WTC11 (cell line): Measurements from ENCODE around the gene AMBP. TPM values are rescaled to one million over a fixed set of nuclear protein-coding genes. Genes with fewer than 3 reads are reported as not detected.

ENCODE experiments used
- ATAC-seq: fragments of 200-7000 bp; cut with Tn5 transposase; 2 replicates; pipeline ENCODE4 v1.10.0; 2021; ENCODE audit warnings: mild to moderate bottlenecking, moderate library complexity
- CTCF ChIA-PET: fragments of 300-600 bp; sonication (Branson Sonifier 250); formaldehyde crosslinking; loops from one replicate; lab custom pipeline; 2021; ENCODE audit warnings: antibody characterized with exemption; lab: Charles Lee
- POLR2A ChIA-PET: fragments of 350-600 bp; sonication (Branson Sonifier 250); formaldehyde crosslinking; loops from one replicate; lab custom pipeline; 2021; ENCODE audit warnings: antibody characterized with exemption; lab: Charles Lee
- DNase-seq: peaks from one replicate; pipeline ENCODE4 v3.0.0; 2021; ENCODE audit warnings: low spot score
- H3K27ac Mint-ChIP-seq: 2 replicates; pipeline ENCODE4 v1.8.0; 2021; ENCODE audit warnings: mixed read lengths
- H3K27me3 Mint-ChIP-seq: 2 replicates; pipeline ENCODE4 v1.8.0; 2021; ENCODE audit warnings: low read depth, mild to moderate bottlenecking, moderate library complexity, mixed read lengths
- H3K36me3 Mint-ChIP-seq: 2 replicates; pipeline ENCODE4 v1.8.0; 2021; ENCODE audit warnings: mixed read lengths
- H3K4me1 Mint-ChIP-seq: 2 replicates; pipeline ENCODE4 v1.8.0; 2022; ENCODE audit warnings: mixed read lengths
- H3K4me3 Mint-ChIP-seq: 2 replicates; pipeline ENCODE4 v1.8.0; 2021; ENCODE audit warnings: mild to moderate bottlenecking, moderate library complexity, mixed read lengths
- H3K9me3 Mint-ChIP-seq: 2 replicates; pipeline ENCODE4 v1.8.0; 2021; ENCODE audit warnings: mixed read lengths
- ARID4B ChIP-seq: sonication (generic); formaldehyde crosslinking; IDR thresholded peaks from 2 replicates; pipeline ENCODE4 v1.8.0; 2023; ENCODE audit warnings: missing genetic modification reagents, mild to moderate bottlenecking, borderline replicate concordance
- ATF6 ChIP-seq: sonication (generic); formaldehyde crosslinking; IDR thresholded peaks from 2 replicates; pipeline ENCODE4 v1.8.1; 2023; ENCODE audit warnings: mild to moderate bottlenecking, missing genetic modification reagents
- CBFB ChIP-seq: sonication (generic); formaldehyde crosslinking; IDR thresholded peaks from 2 replicates; pipeline ENCODE4 v1.8.1; 2022; ENCODE audit warnings: mild to moderate bottlenecking, low read depth, missing genetic modification reagents
- CREB1 ChIP-seq: sonication (generic); formaldehyde crosslinking; IDR thresholded peaks from 2 replicates; pipeline ENCODE4 v1.8.0; 2023; ENCODE audit warnings: mild to moderate bottlenecking, missing genetic modification reagents
- ETV6 ChIP-seq: sonication (generic); formaldehyde crosslinking; IDR thresholded peaks from 2 replicates; pipeline ENCODE4 v1.8.1; 2022; ENCODE audit warnings: mild to moderate bottlenecking, missing genetic modification reagents
- JAZF1 ChIP-seq: fragments of 250-450 bp; sonication (Bioruptor Pico); IDR thresholded peaks from 2 replicates; pipeline ENCODE4 v1.9.0; 2021; ENCODE audit warnings: moderate library complexity, mild to moderate bottlenecking, inconsistent platforms
- KAT7 ChIP-seq: sonication (generic); formaldehyde crosslinking; IDR thresholded peaks from 2 replicates; pipeline ENCODE4 v1.8.1; 2023; ENCODE audit warnings: missing genetic modification reagents, mild to moderate bottlenecking, borderline replicate concordance
- OVOL2 ChIP-seq: fragments of 250-450 bp; sonication (Bioruptor Pico); IDR thresholded peaks from 2 replicates; pipeline ENCODE4 v1.9.0; 2021; ENCODE audit warnings: mild to moderate bottlenecking, borderline replicate concordance
- PREB ChIP-seq: sonication (generic); formaldehyde crosslinking; IDR thresholded peaks from 2 replicates; pipeline ENCODE4 v1.8.1; 2022; ENCODE audit warnings: mild to moderate bottlenecking, missing genetic modification reagents, moderate library complexity, borderline replicate concordance
- RORB ChIP-seq: fragments of 250-450 bp; sonication (Bioruptor Pico); IDR thresholded peaks from 2 replicates; pipeline ENCODE4 v1.9.0; 2021; ENCODE audit warnings: mild to moderate bottlenecking
- SMAD3 ChIP-seq: sonication (generic); formaldehyde crosslinking; IDR thresholded peaks from 2 replicates; pipeline ENCODE4 v1.8.0; 2022; ENCODE audit warnings: missing genetic modification reagents, mild to moderate bottlenecking, borderline replicate concordance
- SP1 ChIP-seq: sonication (generic); formaldehyde crosslinking; conservative IDR thresholded peaks from 2 replicates; pipeline ENCODE4 v1.8.1; 2022; ENCODE audit warnings: missing genetic modification reagents
- TP53 ChIP-seq: sonication (generic); formaldehyde crosslinking; IDR thresholded peaks from 2 replicates; pipeline ENCODE4 v1.8.1; 2023; ENCODE audit warnings: mild to moderate bottlenecking, missing genetic modification reagents
- ZBTB21 ChIP-seq: sonication (generic); formaldehyde crosslinking; IDR thresholded peaks from 2 replicates; pipeline ENCODE4 v1.8.1; 2023; ENCODE audit warnings: mild to moderate bottlenecking, missing genetic modification reagents, borderline replicate concordance
- ZNF138 ChIP-seq: sonication (generic); formaldehyde crosslinking; conservative IDR thresholded peaks from 2 replicates; pipeline ENCODE4 v1.8.1; 2022; ENCODE audit warnings: mild to moderate bottlenecking, moderate library complexity, missing genetic modification reagents
- ZNF281 ChIP-seq: sonication (generic); formaldehyde crosslinking; IDR thresholded peaks from 2 replicates; pipeline ENCODE4 v1.8.0; 2023; ENCODE audit warnings: mild to moderate bottlenecking, missing genetic modification reagents
- total RNA-seq: library from RNA; stranded (reverse); gene quantifications from 3 replicates; pipeline ENCODE4 v1.2.3, GENCODE V29; 2021
- TF ChIP-seq, protein P1 (sequence below): sonication (generic); formaldehyde crosslinking; IDR thresholded peaks from 2 replicates; pipeline ENCODE4 v1.8.1; 2022; ENCODE audit warnings: low read depth, missing genetic modification reagents, borderline replicate concordance
- TF ChIP-seq, protein P2 (sequence below): fragments of 250-450 bp; sonication (Bioruptor Pico); IDR thresholded peaks from 2 replicates; pipeline ENCODE4 v2.1.2; 2022; ENCODE audit warnings: mild to moderate bottlenecking, moderate library complexity
- TF ChIP-seq, protein P3 (sequence below): fragments of 250-450 bp; sonication (Bioruptor Pico); IDR thresholded peaks from 2 replicates; pipeline ENCODE4 v1.9.0; 2021; ENCODE audit warnings: mild to moderate bottlenecking

Gene AMBP
- total RNA-seq, 1 experiment from 2014 or later = 3.3 TPM

DNA sequence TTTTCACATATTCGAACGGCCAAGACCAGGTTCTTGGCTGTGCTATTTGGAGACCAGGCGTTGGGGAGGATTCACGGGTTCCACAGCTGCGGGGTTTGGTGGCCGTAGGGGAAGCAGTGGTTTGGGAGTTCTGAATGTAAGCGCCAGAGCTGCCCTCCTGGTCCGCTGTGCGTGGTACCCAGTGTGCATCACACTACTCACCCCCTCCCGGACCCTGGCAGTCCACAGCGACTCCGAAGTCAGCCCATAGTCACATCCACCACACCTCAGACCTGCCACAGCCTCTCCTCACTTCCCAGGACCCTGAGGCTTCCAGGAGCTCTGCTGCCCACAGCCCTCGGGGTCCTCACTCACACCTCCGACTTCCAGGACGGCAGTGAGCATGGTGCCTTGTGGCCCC, 26.8 kb downstream of the AMBP start (continued):
- TF ChIP-seq, protein P1, sequence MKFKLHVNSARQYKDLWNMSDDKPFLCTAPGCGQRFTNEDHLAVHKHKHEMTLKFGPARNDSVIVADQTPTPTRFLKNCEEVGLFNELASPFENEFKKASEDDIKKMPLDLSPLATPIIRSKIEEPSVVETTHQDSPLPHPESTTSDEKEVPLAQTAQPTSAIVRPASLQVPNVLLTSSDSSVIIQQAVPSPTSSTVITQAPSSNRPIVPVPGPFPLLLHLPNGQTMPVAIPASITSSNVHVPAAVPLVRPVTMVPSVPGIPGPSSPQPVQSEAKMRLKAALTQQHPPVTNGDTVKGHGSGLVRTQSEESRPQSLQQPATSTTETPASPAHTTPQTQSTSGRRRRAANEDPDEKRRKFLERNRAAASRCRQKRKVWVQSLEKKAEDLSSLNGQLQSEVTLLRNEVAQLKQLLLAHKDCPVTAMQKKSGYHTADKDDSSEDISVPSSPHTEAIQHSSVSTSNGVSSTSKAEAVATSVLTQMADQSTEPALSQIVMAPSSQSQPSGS (CRISPR knock-in tag) = no peak
- TF ChIP-seq ZBTB21 = no peak
- TF ChIP-seq CREB1 (CRISPR knock-in tag) = no peak
- TF ChIP-seq KAT7 (CRISPR knock-in tag) = no peak
- TF ChIP-seq ETV6 (CRISPR knock-in tag) = no peak
- no peak for TF ChIP-seq ATF6
- TF ChIP-seq, all 79 proteins: peak for 0

GRCh38 chr9:114050646-114051045, 27.5 kb downstream of the AMBP start:
- H3K9me3 Mint-ChIP-seq = no peaks in the 10 kb centered on the region

DNA sequence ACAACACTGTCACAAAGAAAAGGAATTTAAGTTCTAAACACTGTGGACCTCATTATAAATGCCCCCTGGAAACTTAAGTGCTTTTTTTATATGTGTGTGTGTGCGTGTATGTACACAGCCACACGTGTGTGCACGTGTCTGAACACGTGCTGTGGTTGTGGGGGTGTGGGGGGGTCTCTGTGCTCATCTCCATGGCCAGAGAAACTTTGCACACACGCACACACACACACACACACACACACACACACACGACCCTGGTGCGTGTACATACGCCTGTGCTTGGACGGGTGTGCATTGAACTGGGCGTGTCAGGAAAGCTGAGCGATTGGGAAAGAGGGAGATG, 27.9 kb downstream of the AMBP start:
- ATAC-seq = no peak
- ChIA-PET CTCF (interaction anchor here (1.2 kb wide), 1 partner anchor 46 kb away, joined by 3 read pairs; no protein-coding TSS in a partner anchor), POLR2A (no interaction called here)
- H3K27ac Mint-ChIP-seq = no peak overlapping the region
- no peaks in the 10 kb centered on the region for H3K27me3 Mint-ChIP-seq
- DNase-seq = no peak
- no peak overlapping the region for H3K4me3 Mint-ChIP-seq
- H3K9me3 Mint-ChIP-seq = no peaks in the 10 kb centered on the region
- H3K4me1 Mint-ChIP-seq = 0 out of 2 replicates have a peak, but pooled peaks cover under 1% of the 10 kb centered on the region
- peaks cover 18% of the 10 kb centered on the region for H3K36me3 Mint-ChIP-seq
- TF ChIP-seq ZNF281 (CRISPR knock-in tag) = no peak
- TF ChIP-seq SMAD3 = no peak
- TF ChIP-seq PREB (CRISPR knock-in tag) = no peak
- no peak for TF ChIP-seq ARID4B (CRISPR knock-in tag)
- TF ChIP-seq, protein P1 (CRISPR knock-in tag) = no peak
- TF ChIP-seq ZNF138 (CRISPR knock-in tag) = no peak
- TF ChIP-seq, protein P2, sequence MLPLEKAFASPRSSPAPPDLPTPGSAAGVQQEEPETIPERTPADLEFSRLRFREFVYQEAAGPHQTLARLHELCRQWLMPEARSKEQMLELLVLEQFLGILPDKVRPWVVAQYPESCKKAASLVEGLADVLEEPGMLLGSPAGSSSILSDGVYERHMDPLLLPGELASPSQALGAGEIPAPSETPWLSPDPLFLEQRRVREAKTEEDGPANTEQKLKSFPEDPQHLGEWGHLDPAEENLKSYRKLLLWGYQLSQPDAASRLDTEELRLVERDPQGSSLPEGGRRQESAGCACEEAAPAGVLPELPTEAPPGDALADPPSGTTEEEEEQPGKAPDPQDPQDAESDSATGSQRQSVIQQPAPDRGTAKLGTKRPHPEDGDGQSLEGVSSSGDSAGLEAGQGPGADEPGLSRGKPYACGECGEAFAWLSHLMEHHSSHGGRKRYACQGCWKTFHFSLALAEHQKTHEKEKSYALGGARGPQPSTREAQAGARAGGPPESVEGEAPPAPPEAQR (CRISPR knock-in tag) = no peak
- TF ChIP-seq, protein P3, sequence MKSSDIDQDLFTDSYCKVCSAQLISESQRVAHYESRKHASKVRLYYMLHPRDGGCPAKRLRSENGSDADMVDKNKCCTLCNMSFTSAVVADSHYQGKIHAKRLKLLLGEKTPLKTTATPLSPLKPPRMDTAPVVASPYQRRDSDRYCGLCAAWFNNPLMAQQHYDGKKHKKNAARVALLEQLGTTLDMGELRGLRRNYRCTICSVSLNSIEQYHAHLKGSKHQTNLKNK = no peak
- no peak for TF ChIP-seq RORB (CRISPR knock-in tag)
- no peak for TF ChIP-seq JAZF1 (CRISPR knock-in tag)
- TF ChIP-seq SP1 (CRISPR knock-in tag) = no peak

More at GRCh38 chr9:114050646-114051045, 27.5 kb downstream of the AMBP start:
- H3K36me3 Mint-ChIP-seq = peaks cover 18% of the 10 kb centered on the region
- 0 out of 2 replicates have a peak, but pooled peaks cover 3% of the 10 kb centered on the region for H3K4me1 Mint-ChIP-seq
- ChIA-PET CTCF (no interaction called here), POLR2A (no interaction called here)
- no peak for TF ChIP-seq TP53 (CRISPR knock-in tag)
- no peak for TF ChIP-seq OVOL2 (CRISPR knock-in tag)
- TF ChIP-seq CBFB (CRISPR knock-in tag) = no peak
- H3K27ac Mint-ChIP-seq = no peak overlapping the region
- no peak overlapping the region for H3K4me3 Mint-ChIP-seq
- ATAC-seq (no peak), DNase-seq (no peak)
- H3K27me3 Mint-ChIP-seq = no peaks in the 10 kb centered on the region
